Motor neuron (in vitro differentiated cells): ENCODE data around the gene CAB39. TPM values are rescaled to one million over a fixed set of nuclear protein-coding genes. Genes with fewer than 3 reads are reported as not detected.

Experiments used
- ATAC-seq, 8 experiments: fragments of 200-7000 bp; cut with Tn5 transposase; replicated peaks in 6 of 8; 2 replicates each; pipeline ENCODE4 v1.8.0; 2021; ENCODE audit warnings: mild to moderate bottlenecking in 8 of 8, moderate library complexity in 8 of 8
- H3K27ac ChIP-seq, 2 donors: fragments of 250-450 bp; sonication (Bioruptor Pico); 2 replicates each; pipeline ENCODE4 v1.9.0; 2021; ENCODE audit warnings: antibody characterized with exemption in 2 of 2, mild to moderate bottlenecking in 2 of 2, moderate library complexity in 1 of 2
- H3K4me1 ChIP-seq, 2 donors: fragments of 250-450 bp; sonication (Bioruptor Pico); replicated peaks in 1 of 2; 2 replicates each; pipeline ENCODE4 v1.6.1; 2021; ENCODE audit warnings: antibody characterized with exemption in 2 of 2, mild to moderate bottlenecking in 2 of 2, moderate library complexity in 1 of 2
- H3K4me3 ChIP-seq, 5 donors: fragments of 250-450 bp; sonication (Bioruptor Pico); 2 replicates each; pipeline ENCODE4 v1.9.0; 2021; ENCODE audit warnings: antibody characterized with exemption in 5 of 5, mild to moderate bottlenecking in 5 of 5, moderate library complexity in 4 of 5
- whole genome bisulfite sequencing, 10 experiments: fragments of 450-650 bp; shearing (Covaris generic); methylation state at CpG; one replicate each; pipeline ENCODE4 v1.0.0; 2022; 5-methylcytosine and 5-hydroxymethylcytosine counted together
- in situ Hi-C, 9 experiments: fragments of 400-800 bp; cut with MboI; loops; one replicate each; pipeline ENCODE4 v1.15.0; 2021; ENCODE audit warnings: low sequenced_read_pairs in 9 of 9, low pct_unique_long_range_greater_than_20kb in 2 of 9; ENCODE audit not compliant: unreplicated experiment in 9 of 9
- total RNA-seq, 8 experiments: library from RNA; unstranded; fragments of 300-600 nt; gene quantifications; 2 replicates each; pipeline versions ENCODE4 v1.2.3 to v1.2.4, GENCODE V29; 2022

CAB39 gene
- total RNA-seq, 8 experiments from 2014 or later = 33.2 to 75.1 (median 40.4) TPM

DNA sequence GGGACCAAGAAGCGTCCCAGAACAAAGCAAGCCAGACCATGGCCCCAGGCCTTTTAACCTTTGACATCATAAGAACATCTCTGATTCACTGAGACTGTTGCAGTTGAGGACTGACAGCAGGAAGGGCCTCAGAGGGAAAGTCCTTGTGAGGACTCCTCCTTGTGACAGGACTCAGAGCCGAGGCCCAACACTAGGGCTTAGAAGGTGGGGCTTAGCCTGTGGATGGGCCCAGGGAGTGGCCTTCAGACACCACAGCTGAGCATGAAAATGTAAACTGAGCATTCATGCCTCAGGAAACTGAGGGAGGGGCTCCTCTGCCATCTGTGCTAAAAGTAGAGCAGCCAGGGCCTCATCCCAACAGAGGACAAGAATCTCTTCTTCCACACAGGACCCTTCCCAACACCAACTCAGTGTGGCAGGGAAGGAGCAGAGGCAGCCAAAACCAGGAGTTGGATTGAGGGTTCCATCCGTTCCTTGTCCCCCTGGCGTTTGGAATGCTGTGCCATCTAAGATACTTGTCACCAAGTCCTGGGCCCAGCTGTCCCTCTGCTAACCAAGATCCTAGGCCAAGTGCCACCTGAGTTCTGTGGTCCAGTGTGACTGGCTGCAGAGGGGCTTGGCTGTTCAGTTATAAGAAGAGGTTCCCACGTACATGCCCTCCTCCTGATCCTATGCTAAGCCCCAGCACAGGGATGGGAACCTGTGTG lies 37.5 kb upstream of the CAB39 start:
- ATAC-seq = peak in 3 of 8 experiments; percentile 81 to 94 (median 86)
- in situ Hi-C loops = no loop called here
- Histone ChIP-seq H3K27ac (no peak overlapping the region), H3K4me3 (no peak overlapping the region), H3K4me1 (no peaks in the 10 kb centered on the region)
- 0 to 89% (median 63%) methylated on average over 1 to 3 of the region's 5 CpGs; no CpG with 5 or more reads in 5 of the 10 experiments for whole genome bisulfite sequencing, 10 experiments

DNA sequence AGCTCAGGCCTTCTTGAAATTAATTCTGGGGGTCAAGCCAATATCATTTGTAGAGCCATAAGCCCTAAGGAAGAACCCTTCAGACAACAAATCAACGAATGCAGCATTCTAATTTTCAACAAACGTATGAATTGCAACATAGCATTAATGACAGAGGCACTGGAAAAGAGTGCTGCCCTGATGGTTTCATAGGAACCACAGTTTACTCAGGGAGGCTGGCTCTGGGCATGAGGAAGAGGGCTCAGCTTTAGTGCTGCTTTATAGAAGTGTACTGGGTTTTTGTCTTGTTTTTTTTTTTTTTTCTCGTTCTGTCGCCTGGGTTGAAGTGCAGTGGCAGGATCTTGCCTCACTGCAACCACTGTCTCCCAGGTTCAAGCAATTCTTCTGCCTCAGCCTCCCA lies 36.1 kb upstream of the CAB39 start:
- Histone ChIP-seq H3K27ac (no peak overlapping the region), H3K4me3 (no peak overlapping the region), H3K4me1 (no peaks in the 10 kb centered on the region)
- in situ Hi-C loops = no loop called here
- WGBS, 10 experiments = 20 to 100% (median 75%) methylated on average over 1 to 4 of the region's 4 CpGs; no CpG with 5 or more reads in 2 of the 10 experiments
- no peak for ATAC-seq

DNA sequence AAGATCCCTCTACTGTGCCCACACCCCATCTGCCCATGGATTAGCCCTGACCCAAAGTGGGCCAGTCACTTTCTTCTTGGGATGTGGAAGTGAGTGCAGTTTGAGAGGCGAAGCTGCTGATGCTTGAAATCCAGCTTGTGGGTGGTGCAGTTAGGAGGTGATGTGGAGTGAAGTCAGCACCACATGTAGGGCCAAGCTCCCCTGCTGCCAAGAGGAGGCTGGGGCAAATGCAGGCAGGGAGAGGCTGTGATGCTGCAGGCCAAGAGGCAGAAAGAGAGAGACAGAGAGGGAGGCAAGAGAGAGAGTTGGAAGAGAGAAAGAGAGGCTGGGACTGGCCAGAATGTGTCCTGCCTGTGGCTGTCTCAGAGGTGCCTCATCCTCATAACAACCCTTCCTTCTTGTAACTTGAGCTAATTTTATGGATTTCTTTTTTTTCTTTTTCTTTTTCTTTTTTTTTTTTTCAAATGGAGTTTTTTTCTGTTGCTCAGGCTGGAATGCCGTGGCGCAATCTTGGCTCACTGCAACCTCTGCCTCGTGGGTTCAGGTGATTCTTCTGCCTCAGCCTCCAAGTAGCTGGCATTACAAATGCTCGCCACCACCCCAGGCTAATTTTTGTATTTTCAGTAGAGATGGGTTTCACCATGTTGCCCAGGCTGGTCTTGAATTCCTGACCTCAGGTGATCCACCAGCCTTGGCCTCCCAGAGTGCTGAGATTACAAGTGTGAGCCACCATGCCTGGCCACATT lies 35.3 kb upstream of the CAB39 start:
- ATAC-seq = peak in 2 of 8 experiments; percentile 32 to 66
- 50 to 100% (median 79%) methylated on average over 3 to 5 of the region's 5 CpGs; no CpG with 5 or more reads in 1 of the 10 experiments for WGBS, 10 experiments
- in situ Hi-C loops = no loop called here
- H3K4me1 ChIP-seq = no peaks in the 10 kb centered on the region
- H3K4me3 ChIP-seq = no peak overlapping the region
- H3K27ac ChIP-seq = no peak overlapping the region

DNA sequence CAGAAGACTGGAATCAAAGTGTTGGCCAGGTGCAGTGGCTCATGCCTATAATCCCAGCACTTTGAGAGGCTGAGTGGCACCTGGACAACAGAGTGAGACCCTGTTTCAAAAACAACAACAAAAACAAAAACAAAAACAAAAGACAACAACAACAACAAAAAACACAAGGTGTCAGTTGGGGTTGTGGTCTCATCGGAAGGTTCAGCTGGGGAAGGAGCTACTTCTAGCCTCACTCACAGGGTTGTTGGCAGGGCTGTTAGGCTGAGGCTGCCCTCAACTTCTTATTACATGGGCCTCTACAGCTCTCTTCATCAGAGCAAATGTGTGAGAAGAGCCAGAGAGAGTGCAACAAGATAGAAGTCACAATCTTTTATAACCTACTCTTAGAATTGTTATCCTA lies 34.6 kb upstream of the CAB39 start:
- H3K27ac ChIP-seq = no peak overlapping the region
- in situ Hi-C loops = no loop called here
- no peak overlapping the region for H3K4me3 ChIP-seq
- H3K4me1 ChIP-seq = no peaks in the 10 kb centered on the region
- WGBS, 10 experiments = 100% methylated on average over 1 of the region's 1 CpG; no CpG with 5 or more reads in 6 of the 10 experiments
- no peak for ATAC-seq

DNA sequence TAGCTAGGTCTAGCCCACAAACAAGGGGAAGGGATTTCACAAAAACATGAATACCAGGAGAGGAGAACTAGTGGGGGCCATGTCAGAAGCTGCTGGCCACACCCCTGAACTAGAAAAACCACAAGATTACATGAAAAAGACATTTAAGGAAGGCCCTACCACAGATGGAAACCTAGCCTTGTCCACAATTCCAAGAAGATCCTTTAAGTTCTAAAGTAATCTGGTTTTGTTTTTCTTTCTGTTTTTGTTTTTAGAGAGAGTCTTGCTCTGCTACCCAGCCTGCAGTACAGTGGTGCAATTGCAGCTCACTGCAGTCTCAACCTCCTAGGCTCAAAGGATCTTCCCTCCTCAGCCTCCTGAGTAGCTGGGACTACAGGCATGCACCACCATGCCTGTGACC lies 34.2 kb upstream of the CAB39 start:
- H3K27ac ChIP-seq = no peak overlapping the region
- ATAC-seq = no peak
- in situ Hi-C loops = no loop called here

DNA sequence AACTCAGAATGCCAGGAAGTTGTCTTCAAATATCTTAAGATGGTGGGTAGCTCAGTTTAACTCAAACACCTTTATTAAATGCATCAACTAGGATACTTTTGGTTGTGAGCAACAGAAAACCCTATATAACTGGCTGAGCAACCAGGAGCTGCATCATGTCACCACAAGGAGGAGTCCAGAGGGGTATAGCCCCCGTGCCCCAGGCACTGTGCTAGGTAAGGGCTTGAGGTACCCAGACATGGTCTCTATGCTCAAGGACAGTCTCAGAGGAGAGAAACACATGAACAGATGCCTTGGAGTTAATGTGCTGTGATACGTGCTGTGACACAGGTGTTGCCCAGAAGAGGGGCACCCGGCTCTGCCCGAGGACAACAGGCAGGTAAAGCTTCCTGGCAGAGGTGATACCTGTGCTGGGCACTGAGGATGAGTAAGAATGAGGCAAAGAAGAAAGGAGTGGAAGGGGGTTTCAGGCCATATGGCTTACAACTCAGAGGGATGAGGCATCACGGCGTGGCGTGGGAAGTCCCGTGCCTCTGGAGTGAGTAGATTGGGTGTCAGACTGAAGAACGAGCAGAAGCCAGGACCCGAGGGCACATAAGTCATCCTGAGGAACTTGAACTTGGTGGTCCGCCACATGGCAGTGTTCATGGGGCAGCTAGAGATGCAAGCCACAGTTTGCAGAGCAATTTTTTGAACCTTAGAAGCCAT lies 32.0 kb upstream of the CAB39 start:
- Histone ChIP-seq H3K4me3 (no peak overlapping the region), H3K27ac (no peak overlapping the region), H3K4me1 (no peaks in the 10 kb centered on the region)
- no peak for ATAC-seq
- in situ Hi-C loops = no loop called here
- 50 to 88% (median 77%) methylated on average over 1 to 10 of the region's 11 CpGs; no CpG with 5 or more reads in 3 of the 10 experiments for WGBS, 10 experiments

More for the DNA sequence above, 34.2 kb upstream of the CAB39 start:
- Histone ChIP-seq H3K4me3 (no peak overlapping the region), H3K4me1 (no peaks in the 10 kb centered on the region)

DNA sequence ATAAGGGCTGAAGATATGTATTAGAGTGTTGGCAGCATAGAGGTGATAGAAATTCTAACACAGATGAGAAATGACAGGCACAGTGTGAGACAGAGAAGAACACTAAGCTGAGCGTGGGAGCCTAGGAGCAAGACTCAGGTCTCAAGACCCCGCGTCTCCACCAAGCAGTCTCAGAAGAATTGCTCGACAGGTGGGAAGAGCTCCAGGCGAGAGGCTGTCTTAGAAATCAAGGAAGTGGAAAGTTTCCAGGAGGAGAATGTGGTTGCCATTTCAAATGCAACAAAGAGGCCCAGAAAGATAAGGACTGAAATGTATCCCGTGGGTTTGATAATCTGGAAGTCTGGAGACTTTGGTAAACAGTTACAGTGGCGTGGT lies 31.5 kb upstream of the CAB39 start:
- Histone ChIP-seq H3K4me1 (no peaks in the 10 kb centered on the region), H3K4me3 (no peak overlapping the region), H3K27ac (no peak overlapping the region)
- ATAC-seq = no peak
- WGBS, 10 experiments = 0 to 97% (median 60%) methylated on average over 1 to 7 of the region's 7 CpGs; no CpG with 5 or more reads in 3 of the 10 experiments
- in situ Hi-C loops = no loop called here

DNA sequence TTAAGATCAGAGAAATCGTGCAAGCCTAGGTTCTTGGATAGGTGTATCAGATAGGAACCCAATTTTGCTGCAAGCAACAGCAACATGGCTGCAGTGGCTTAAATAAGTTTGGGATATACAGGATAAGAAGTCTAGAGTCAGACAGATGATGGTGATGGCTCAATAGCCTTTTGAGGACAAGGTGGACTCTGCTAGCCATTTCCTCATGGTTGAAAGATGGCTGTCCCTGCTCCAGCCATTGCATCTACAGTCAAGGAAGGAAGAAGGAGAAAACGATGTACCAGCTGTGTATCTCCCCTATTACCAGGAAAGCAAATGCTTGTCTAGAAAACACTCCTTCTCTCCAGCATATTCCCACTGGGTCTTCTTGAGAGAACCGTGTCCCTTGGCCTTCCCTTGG lies 30.1 kb upstream of the CAB39 start:
- H3K4me1 ChIP-seq = peaks cover 0 to 2% of the 10 kb centered on the region in 2 donors
- 50 to 100% (median 77%) methylated on average over 1 to 3 of the region's 3 CpGs; no CpG with 5 or more reads in 1 of the 10 experiments for WGBS, 10 experiments

DNA sequence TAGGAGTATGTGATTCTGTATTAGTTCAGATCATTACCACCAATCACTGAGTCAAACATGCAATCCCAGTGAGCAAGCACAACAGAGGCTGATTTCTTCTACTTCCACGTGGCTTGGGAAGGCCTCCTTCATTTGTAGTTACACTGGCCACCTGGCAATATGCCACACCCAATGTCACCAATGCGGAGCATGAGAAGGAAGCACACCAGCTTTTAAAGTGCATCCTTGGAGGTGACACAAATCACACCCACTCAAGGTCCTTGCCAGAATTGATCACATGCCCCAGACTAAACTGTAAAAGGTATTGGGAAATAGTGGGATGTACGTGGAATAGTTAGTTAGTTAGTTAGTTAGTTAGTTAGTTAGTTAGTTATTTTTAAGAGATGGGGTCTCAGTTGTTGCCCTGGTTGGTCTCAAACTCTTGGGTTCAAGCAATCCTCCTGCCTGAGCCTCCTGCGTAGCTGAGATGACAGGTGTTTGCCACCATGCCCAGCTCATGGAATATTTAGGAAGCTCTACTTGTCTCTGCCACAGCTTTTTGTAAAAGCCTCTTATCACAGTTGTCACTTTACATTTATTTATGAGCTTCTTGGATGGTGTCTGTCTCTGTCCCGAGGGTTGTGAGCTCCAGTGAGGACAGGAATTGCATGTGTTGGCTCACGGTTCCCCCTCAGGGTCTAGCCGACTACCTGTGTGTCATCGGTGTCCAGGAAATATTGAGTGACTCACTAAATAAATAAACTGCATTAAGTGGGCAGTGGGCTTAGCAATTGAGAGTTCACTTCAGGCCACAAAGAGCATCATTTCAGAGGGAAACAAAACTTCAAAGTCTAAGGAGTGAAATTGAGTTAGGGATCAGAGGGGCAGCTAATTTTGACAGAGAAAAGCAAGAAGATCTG lies 28.1 kb upstream of the CAB39 start:
- Histone ChIP-seq H3K4me3 (no peak overlapping the region), H3K27ac (no peak overlapping the region), H3K4me1 (peaks cover 0 to 8% of the 10 kb centered on the region in 2 donors)
- WGBS, 10 experiments = 30 to 100% (median 72%) methylated on average over 1 to 8 of the region's 8 CpGs; no CpG with 5 or more reads in 1 of the 10 experiments
- in situ Hi-C loops = no loop called here
- ATAC-seq = peak in 3 of 8 experiments; percentile 43 to 50 (median 48)

More for the DNA sequence above, 30.1 kb upstream of the CAB39 start:
- no peak overlapping the region for H3K4me3 ChIP-seq
- ATAC-seq = no peak
- no peak overlapping the region for H3K27ac ChIP-seq
- in situ Hi-C loops = no loop called here

DNA sequence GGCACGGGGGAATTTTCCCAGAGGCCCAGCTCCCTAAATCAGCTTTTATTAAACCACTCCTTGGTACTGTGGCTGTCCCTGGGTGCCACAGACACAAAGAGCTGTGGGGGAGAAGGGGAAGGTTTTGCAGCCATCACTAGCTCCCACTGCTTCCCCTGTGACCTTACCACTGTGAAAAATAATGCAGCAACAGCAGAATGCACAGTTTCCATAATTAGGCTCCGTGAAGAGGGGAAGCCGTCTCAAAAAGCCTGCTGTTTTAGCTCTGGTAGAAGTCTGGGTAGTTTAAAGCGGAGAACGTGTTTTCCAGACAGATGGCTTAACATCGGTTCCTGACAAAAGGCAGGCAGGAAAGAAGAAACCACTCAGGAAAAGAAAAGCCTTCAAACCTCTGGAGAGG lies 27.5 kb upstream of the CAB39 start:
- WGBS, 10 experiments = 7 to 67% (median 50%) methylated on average over 1 to 5 of the region's 6 CpGs; no CpG with 5 or more reads in 2 of the 10 experiments

DNA sequence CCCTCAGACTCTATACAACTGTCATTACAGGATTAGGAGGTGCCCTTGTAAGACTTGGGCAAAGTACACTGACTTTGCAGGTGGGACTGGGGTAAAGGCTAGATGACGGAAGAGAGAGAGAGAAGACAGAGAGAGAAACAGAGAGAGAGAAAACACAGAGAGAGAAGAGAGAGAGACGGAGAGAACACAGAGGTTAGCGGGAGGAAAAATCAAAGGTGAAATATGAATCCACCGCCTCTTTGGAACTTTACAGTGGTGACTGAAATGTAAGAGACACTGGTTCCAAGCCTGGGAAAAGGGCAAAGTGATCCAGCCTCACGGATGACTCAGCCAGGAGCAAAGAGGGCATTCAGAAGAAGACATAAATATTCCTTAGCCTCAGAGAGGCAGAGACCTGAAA lies 25.1 kb upstream of the CAB39 start:
- in situ Hi-C loops = no loop called here
- Histone ChIP-seq H3K4me1 (peaks cover 0 to 8% of the 10 kb centered on the region in 2 donors), H3K4me3 (no peak overlapping the region), H3K27ac (no peak overlapping the region)
- ATAC-seq = peak in 7 of 8 experiments; percentile 38 to 75 (median 47)
- 0 to 87% (median 62%) methylated on average over 1 to 5 of the region's 5 CpGs for WGBS, 10 experiments

More for the DNA sequence above, 27.5 kb upstream of the CAB39 start:
- in situ Hi-C loops = no loop called here
- Histone ChIP-seq H3K4me1 (peaks cover 0 to 8% of the 10 kb centered on the region in 2 donors), H3K27ac (no peak overlapping the region), H3K4me3 (no peak overlapping the region)
- peak in 2 of 8 experiments; percentile 19 to 22 for ATAC-seq

DNA sequence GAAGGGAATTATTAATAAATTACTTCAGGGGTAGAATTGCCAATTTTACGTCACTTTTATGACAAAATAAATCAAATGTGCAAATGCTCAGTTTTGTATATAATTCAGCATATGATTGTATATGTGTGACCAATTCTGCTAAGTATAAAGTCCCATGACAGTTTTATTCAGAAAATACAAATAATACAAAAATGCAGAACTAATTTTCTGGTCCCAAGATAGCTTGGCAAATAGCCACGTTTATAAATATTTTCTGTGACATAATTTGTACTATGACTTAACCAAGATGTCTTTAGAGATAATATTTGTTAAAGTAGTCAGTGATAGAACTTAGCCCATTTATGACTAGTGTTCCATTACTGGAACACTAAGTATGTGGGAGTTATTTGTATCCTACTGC lies 24.2 kb upstream of the CAB39 start:
- Histone ChIP-seq H3K27ac (no peak overlapping the region), H3K4me1 (peaks cover 0 to 8% of the 10 kb centered on the region in 2 donors), H3K4me3 (no peak overlapping the region)
- no peak for ATAC-seq
- in situ Hi-C loops = no loop called here
- 13 to 90% (median 73%) methylated on average over 1 to 2 of the region's 2 CpGs; no CpG with 5 or more reads in 1 of the 10 experiments for WGBS, 10 experiments
